SKM-1 treated with dmso at 0.1 percent for 144 hours (cell line): ENCODE results near the gene ABL1.

Experiments used
- DNase-seq: peaks from one replicate; lab custom pipeline; 2025; ENCODE audit not compliant: unreplicated experiment; lab: John Stamatoyannopoulos, UW

ABL1 gene

GRCh38 chr9:130888146-130888885 lies 53.3 kb downstream of the ABL1 start:
- no peak for DNase-seq

- DNase-seq = no peak
Observed at GRCh38 chr9:130890124-130890523, 55.1 kb downstream of the ABL1 start.

- no peak for DNase-seq
Observed at GRCh38 chr9:130890870-130891687, 56.0 kb downstream of the ABL1 start.

- DNase-seq = no peak
Observed at GRCh38 chr9:130891688-130892476, 56.8 kb downstream of the ABL1 start.

- DNase-seq = peak; percentile 42
Observed at GRCh38 chr9:130892477-130893304, 57.6 kb downstream of the ABL1 start.

GRCh38 chr9:130893341-130894101 lies 58.5 kb downstream of the ABL1 start:
- peak; percentile 93 for DNase-seq

GRCh38 chr9:130894546-130894945 lies 59.5 kb downstream of the ABL1 start:
- no peak for DNase-seq

- DNase-seq = no peak
Observed at GRCh38 chr9:130895038-130895437, 60.0 kb downstream of the ABL1 start.

- no peak for DNase-seq
Observed at GRCh38 chr9:130895481-130896232, 60.6 kb downstream of the ABL1 start.

GRCh38 chr9:130896233-130897014 lies 61.4 kb downstream of the ABL1 start, which contains the start of gene QRFP:
TSS of gene QRFP (minus strand) at chr9:130896812. CDS start at chr9:130893838, 2,974 bp downstream.
- DNase-seq = no peak

GRCh38 chr9:130897105-130897751 lies 62.2 kb downstream of the ABL1 start:
- no peak for DNase-seq

GRCh38 chr9:130897848-130898551 lies 62.9 kb downstream of the ABL1 start:
- no peak for DNase-seq

GRCh38 chr9:130898552-130898852 lies 63.4 kb downstream of the ABL1 start:
- no peak for DNase-seq

- DNase-seq = no peak
Observed at GRCh38 chr9:130899051-130899748, 64.1 kb downstream of the ABL1 start.

GRCh38 chr9:130900701-130901497 lies 65.8 kb downstream of the ABL1 start:
- DNase-seq = no peak
